K562 (cell line): ENCODE measurements around the gene ZFAND2A. TPM values are rescaled to one million over a fixed set of nuclear protein-coding genes. Genes with fewer than 3 reads are reported as not detected.

Experiments
- ATAC-seq: fragments of 200-7000 bp; cut with Tn5 transposase; 3 replicates; pipeline ENCODE4 v1.9.1; 2020; ENCODE audit warnings: moderate library complexity
- BruUV-seq: library from RNA; stranded (reverse); fragments of 400-500 nt; replicated peaks from 2 replicates; lab custom pipeline; 2021; lab: Mats Ljungman, UMichigan
- CTCF ChIA-PET: fragments of 300-600 bp; formaldehyde crosslinking; extraction: SDS; loops from one replicate; lab custom pipeline; 2021; ENCODE audit warnings: low intra/inter-chr PET ratio; lab: Yijun Ruan, JAX
- POLR2A ChIA-PET: fragments of 300-600, 350-650 bp; sonication (Branson Sonifier 250); formaldehyde crosslinking; extraction: SDS; loops from one replicate; lab custom pipeline; 2021; ENCODE audit warnings: antibody characterized with exemption, inconsistent platforms; lab: Yijun Ruan, JAX
- DNase-seq, 4 experiments: peaks; one replicate each; pipeline versions ENCODE4 v3.0.0 to v3.0.0-alpha.2; 2011 to 2018; ENCODE audit warnings: low spot score in 3 of 4, mixed read lengths in 3 of 4; ENCODE audit errors: extremely low read depth in 1 of 4
- FAIRE-seq: peaks from 2 replicates; lab custom pipeline; 2011; peaks lifted over from hg19 to GRCh38; lab: Jason Lieb, UNC
- H2AFZ ChIP-seq: 2 replicates; pipeline ENCODE4 v1.6.0; 2011; ENCODE audit warnings: low read depth, low read length, control low read depth, inconsistent platforms
- H3K27ac ChIP-seq: fragments of 200-600 bp; 3 replicates; pipeline ENCODE4 v1.8.0; 2011; ENCODE audit warnings: low read depth, mild to moderate bottlenecking, control low read depth, inconsistent platforms, low read length, moderate library complexity, mixed read lengths; ENCODE audit errors: extremely low read depth
- H3K27me3 ChIP-seq, 2 experiments: fragments of 300-600 bp in 1 of 2; 2 replicates in 1 of 2; 3 replicates in 1 of 2; pipeline versions ENCODE4 v1.6.0 to v1.8.0; 2011; ENCODE audit warnings: inconsistent platforms in 2 of 2, low read length in 2 of 2, mild to moderate bottlenecking in 1 of 2, mixed read lengths in 1 of 2, moderate library complexity in 1 of 2; ENCODE audit not compliant: control insufficient read depth in 2 of 2, insufficient read depth in 2 of 2
- H3K36me3 ChIP-seq: fragments of 300-600 bp; 3 replicates; pipeline ENCODE4 v1.8.0; 2011; ENCODE audit warnings: mild to moderate bottlenecking, low read length, inconsistent platforms; ENCODE audit not compliant: control insufficient read depth, insufficient read depth
- H3K4me1 ChIP-seq, 2 experiments: fragments of 200-600 bp in 1 of 2; replicated peaks in 1 of 2; 2 replicates in 1 of 2; 3 replicates in 1 of 2; pipeline versions ENCODE4 v1.5.1 to v1.8.0; 2011; ENCODE audit warnings: inconsistent platforms in 2 of 2, low read length in 2 of 2, mild to moderate bottlenecking in 1 of 2, mixed read lengths in 1 of 2, moderate library complexity in 1 of 2; ENCODE audit not compliant: control insufficient read depth in 2 of 2, insufficient read depth in 2 of 2
- H3K4me2 ChIP-seq: 2 replicates; pipeline ENCODE4 v1.6.1; 2011; ENCODE audit warnings: low read length, control low read depth, inconsistent platforms, mixed read lengths; ENCODE audit not compliant: insufficient read depth
- H3K4me3 ChIP-seq: fragments of 200-600 bp; sonication (generic), shearing (Covaris generic); 2 replicates; pipeline ENCODE4 v1.5.1; 2016; ENCODE audit warnings: control low read depth, inconsistent platforms
- H3K79me2 ChIP-seq: fragments of 200-600 bp; 3 replicates; pipeline ENCODE4 v1.8.0; 2011; ENCODE audit warnings: low read length, inconsistent platforms; ENCODE audit not compliant: control insufficient read depth, insufficient read depth
- H3K9ac ChIP-seq, 2 experiments: 2 replicates each; pipeline versions ENCODE4 v1.6.0 to v1.6.1; 2011; ENCODE audit warnings: low read depth in 2 of 2, low read length in 2 of 2, control low read depth in 1 of 2, inconsistent platforms in 1 of 2, mild to moderate bottlenecking in 1 of 2, mixed read lengths in 1 of 2; ENCODE audit not compliant: insufficient read depth in 1 of 2
- H3K9me1 ChIP-seq: one replicate; pipeline ENCODE4 v1.6.0; 2011; ENCODE audit warnings: inconsistent platforms, mild to moderate bottlenecking, low read length, moderate library complexity; ENCODE audit not compliant: control insufficient read depth, insufficient read depth
- H3K9me3 ChIP-seq: replicated peaks from 2 replicates; pipeline ENCODE4 v1.5.1; 2011; ENCODE audit warnings: low read depth, low read length, inconsistent platforms; ENCODE audit not compliant: control insufficient read depth, insufficient read depth
- H4K20me1 ChIP-seq: replicated peaks from 2 replicates; pipeline ENCODE4 v1.6.1; 2011; ENCODE audit warnings: low read length, inconsistent platforms, mixed read lengths; ENCODE audit not compliant: control insufficient read depth, insufficient read depth
- CCNT2 ChIP-seq: IDR thresholded peaks from 2 replicates; pipeline ENCODE4 v1.6.1; 2011; ENCODE audit warnings: borderline replicate concordance, low read depth, mild to moderate bottlenecking, moderate library complexity, mixed read lengths, low read length; ENCODE audit not compliant: insufficient read length; ENCODE audit errors: extremely low read depth
- ELF2 ChIP-seq: fragments of 250-450 bp; sonication (Bioruptor Pico); IDR thresholded peaks from 2 replicates; pipeline ENCODE4 v1.5.0; 2021; ENCODE audit warnings: mild to moderate bottlenecking
- ETV5 ChIP-seq: sonication (generic); formaldehyde crosslinking; IDR thresholded peaks from 2 replicates; pipeline ENCODE4 v1.4.0; 2020; ENCODE audit warnings: low read depth, mild to moderate bottlenecking, missing genetic modification reagents
- EWSR1 ChIP-seq: fragments of 450-650 bp; IDR thresholded peaks from 2 replicates; pipeline ENCODE4 v1.6.1; 2018; ENCODE audit warnings: borderline replicate concordance, mild to moderate bottlenecking, low read depth, moderate library complexity; ENCODE audit not compliant: partially characterized antibody
- JUNB ChIP-seq: fragments of 450-650 bp; formaldehyde crosslinking; conservative IDR thresholded peaks from 2 replicates; pipeline ENCODE4 v1.4.0; 2020; ENCODE audit warnings: mild to moderate bottlenecking
- MTA2 ChIP-seq: fragments of 450-650 bp; IDR thresholded peaks from 2 replicates; pipeline ENCODE4 v1.6.1; 2016; ENCODE audit warnings: low read depth
- NCOA1 ChIP-seq: fragments of 450-650 bp; IDR thresholded peaks from 2 replicates; pipeline ENCODE4 v1.6.1; 2016; ENCODE audit warnings: low read depth
- NCOA2 ChIP-seq, 2 experiments: fragments of 450-650 bp; IDR thresholded peaks; 2 replicates each; pipeline ENCODE4 v1.6.1; 2018; ENCODE audit warnings: mild to moderate bottlenecking in 2 of 2, moderate library complexity in 1 of 2; ENCODE audit not compliant: partially characterized antibody in 2 of 2
- RBFOX2 ChIP-seq: fragments of 200-400 bp; formaldehyde crosslinking; IDR thresholded peaks from 2 replicates; pipeline ENCODE4 v1.6.1; 2017; ENCODE audit warnings: low read depth, mild to moderate bottlenecking, low read length, moderate library complexity
- WGBS: fragments of 100-300 bp; shearing (Covaris generic); methylation state at CpG from one replicate; pipeline ENCODE4 v1.1.6; 2016; ENCODE audit warnings: low coverage, mixed read lengths; ENCODE audit not compliant: insufficient coverage; ENCODE audit errors: missing lambda C conversion rate; 5-methylcytosine and 5-hydroxymethylcytosine counted together
- in situ Hi-C: fragments of 300-500 bp; cut with MboI; formaldehyde crosslinking; loops from 4 replicates; pipeline ENCODE4 v1.15.0; 2018; ENCODE audit warnings: inconsistent platforms, mixed read lengths
- intact Hi-C: fragments of 100-400 bp; cut with micrococcal nuclease; formaldehyde crosslinking; loops from 2 replicates; pipeline ENCODE4 v1.14.2; 2022
- polyA plus RNA-seq, 8 experiments: library from polyadenylated mRNA; depleted of rRNA in 4 of 8; stranded (reverse) in 5 of 8; unstranded in 3 of 8; fragments of >200 nt; fragmentation: Nextera tagmentation in 2 of 8; fragmentation: Illumina TruSeq in 1 of 8; extraction: Ambion mirVana in 2 of 8; extraction: Trizol in 1 of 8; gene quantifications; 2 replicates each; pipeline versions ENCODE4 v1.2.1 to v1.2.3, GENCODE V29; 2011 to 2014; ENCODE audit warnings: inconsistent platforms in 1 of 8, missing spikeins in 1 of 8
- total RNA-seq, 7 experiments: library from RNA; depleted of rRNA in 6 of 7; stranded (reverse); fragments of >200 nt in 6 of 7; fragmentation: Illumina TruSeq in 2 of 7; extraction: Trizol in 2 of 7; gene quantifications; 2 replicates each; pipeline versions ENCODE4 v1.2.1 to v1.2.3, GENCODE V29; 2011 to 2021; ENCODE audit warnings: low replicate concordance in 1 of 7
- TF ChIP-seq, protein P1 (sequence below), 2 experiments: fragments of 450-650 bp; conservative IDR thresholded peaks; 2 replicates each; pipeline ENCODE4 v1.6.1; 2017; ENCODE audit warnings: mild to moderate bottlenecking in 2 of 2, moderate library complexity in 2 of 2
- TF ChIP-seq, protein P2 (sequence below): fragments of 450-650 bp; IDR thresholded peaks from 2 replicates; pipeline ENCODE4 v1.6.1; 2016; ENCODE audit warnings: borderline replicate concordance
- TF ChIP-seq, protein P3 (sequence below): fragments of 450-650 bp; conservative IDR thresholded peaks from 2 replicates; pipeline ENCODE4 v1.6.1; 2016; ENCODE audit warnings: missing genetic modification characterization, low read depth, mild to moderate bottlenecking, control low read depth, missing compliant biosample characterization

The ZFAND2A gene
- total and polyA plus RNA-seq, 9 of the 15 experiments (the other 6 are each of a cell fraction or from before 2014, with no cell fraction given), result 16.8 to 56.8 (median 26.1) TPM

DNA sequence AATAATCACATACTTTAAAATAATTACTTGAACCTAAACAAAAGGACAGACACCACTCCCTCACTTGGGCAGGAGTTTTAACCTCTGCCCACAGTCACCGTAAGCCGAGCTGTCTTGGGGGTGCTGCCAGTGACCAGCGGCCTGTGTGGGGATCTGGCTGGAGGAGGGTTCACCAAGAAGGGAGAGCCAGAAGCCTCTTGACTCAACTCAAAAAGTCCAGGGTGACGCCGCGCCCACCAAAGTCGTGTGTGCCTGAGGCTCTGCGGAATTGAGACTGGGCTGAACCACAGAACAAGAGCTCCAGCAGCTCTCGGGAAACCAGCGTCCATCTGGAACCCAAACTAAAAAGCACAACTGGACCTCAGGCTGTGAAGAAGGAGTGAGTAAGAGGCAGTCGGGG lies 35.8 kb downstream of the ZFAND2A start:
- FAIRE-seq (no peak), DNase-seq (no peak), ATAC-seq (no peak)
- no peaks in the 10 kb centered on the region for H3K27me3 ChIP-seq
- 86% methylated on average over 10 of the region's 11 CpGs for WGBS
- no TSS peak for BruUV-seq
- no peak overlapping the region for H3K27ac ChIP-seq
- CTCF ChIA-PET, result no interaction called here
- peaks cover 11% of the 10 kb centered on the region; the same call in 2 of the 3 replicates for H3K79me2 ChIP-seq
- TF ChIP-seq JUNB, result no peak
- TF ChIP-seq, protein P1, sequence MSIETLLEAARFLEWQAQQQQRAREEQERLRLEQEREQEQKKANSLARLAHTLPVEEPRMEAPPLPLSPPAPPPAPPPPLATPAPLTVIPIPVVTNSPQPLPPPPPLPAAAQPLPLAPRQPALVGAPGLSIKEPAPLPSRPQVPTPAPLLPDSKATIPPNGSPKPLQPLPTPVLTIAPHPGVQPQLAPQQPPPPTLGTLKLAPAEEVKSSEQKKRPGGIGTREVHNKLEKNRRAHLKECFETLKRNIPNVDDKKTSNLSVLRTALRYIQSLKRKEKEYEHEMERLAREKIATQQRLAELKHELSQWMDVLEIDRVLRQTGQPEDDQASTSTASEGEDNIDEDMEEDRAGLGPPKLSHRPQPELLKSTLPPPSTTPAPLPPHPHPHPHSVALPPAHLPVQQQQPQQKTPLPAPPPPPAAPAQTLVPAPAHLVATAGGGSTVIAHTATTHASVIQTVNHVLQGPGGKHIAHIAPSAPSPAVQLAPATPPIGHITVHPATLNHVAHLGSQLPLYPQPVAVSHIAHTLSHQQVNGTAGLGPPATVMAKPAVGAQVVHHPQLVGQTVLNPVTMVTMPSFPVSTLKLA (conservative IDR thresholded peaks at IDR 0.05), result no peak
- no peak for TF ChIP-seq NCOA1
- TF ChIP-seq ELF2 (CRISPR knock-in tag), result no peak
- TF ChIP-seq ETV5 (CRISPR knock-in tag), result no peak
- no peak for TF ChIP-seq EWSR1
- TF ChIP-seq, protein P2, sequence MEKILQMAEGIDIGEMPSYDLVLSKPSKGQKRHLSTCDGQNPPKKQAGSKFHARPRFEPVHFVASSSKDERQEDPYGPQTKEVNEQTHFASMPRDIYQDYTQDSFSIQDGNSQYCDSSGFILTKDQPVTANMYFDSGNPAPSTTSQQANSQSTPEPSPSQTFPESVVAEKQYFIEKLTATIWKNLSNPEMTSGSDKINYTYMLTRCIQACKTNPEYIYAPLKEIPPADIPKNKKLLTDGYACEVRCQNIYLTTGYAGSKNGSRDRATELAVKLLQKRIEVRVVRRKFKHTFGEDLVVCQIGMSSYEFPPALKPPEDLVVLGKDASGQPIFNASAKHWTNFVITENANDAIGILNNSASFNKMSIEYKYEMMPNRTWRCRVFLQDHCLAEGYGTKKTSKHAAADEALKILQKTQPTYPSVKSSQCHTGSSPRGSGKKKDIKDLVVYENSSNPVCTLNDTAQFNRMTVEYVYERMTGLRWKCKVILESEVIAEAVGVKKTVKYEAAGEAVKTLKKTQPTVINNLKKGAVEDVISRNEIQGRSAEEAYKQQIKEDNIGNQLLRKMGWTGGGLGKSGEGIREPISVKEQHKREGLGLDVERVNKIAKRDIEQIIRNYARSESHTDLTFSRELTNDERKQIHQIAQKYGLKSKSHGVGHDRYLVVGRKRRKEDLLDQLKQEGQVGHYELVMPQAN, result no peak
- no peak for TF ChIP-seq NCOA2 (IDR thresholded peaks at IDR 0.05; ENCODE audit: partially characterized antibody in 2 of 2)
- no peak for TF ChIP-seq CCNT2
- TF ChIP-seq, protein P3, sequence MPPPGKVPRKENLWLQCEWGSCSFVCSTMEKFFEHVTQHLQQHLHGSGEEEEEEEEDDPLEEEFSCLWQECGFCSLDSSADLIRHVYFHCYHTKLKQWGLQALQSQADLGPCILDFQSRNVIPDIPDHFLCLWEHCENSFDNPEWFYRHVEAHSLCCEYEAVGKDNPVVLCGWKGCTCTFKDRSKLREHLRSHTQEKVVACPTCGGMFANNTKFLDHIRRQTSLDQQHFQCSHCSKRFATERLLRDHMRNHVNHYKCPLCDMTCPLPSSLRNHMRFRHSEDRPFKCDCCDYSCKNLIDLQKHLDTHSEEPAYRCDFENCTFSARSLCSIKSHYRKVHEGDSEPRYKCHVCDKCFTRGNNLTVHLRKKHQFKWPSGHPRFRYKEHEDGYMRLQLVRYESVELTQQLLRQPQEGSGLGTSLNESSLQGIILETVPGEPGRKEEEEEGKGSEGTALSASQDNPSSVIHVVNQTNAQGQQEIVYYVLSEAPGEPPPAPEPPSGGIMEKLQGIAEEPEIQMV (tag), result no peak
- no peak for TF ChIP-seq MTA2
- TF ChIP-seq RBFOX2, result no peak
- H3K4me1 ChIP-seq, result peaks cover 0 to 22% of the 10 kb centered on the region in 2 experiments; a peak in 2 of 5 replicates
- in situ Hi-C loops (no loop called here), intact Hi-C loops (no loop called here)
- H3K9ac ChIP-seq, result peak overlapping the region in 1 of 2 experiments; percentile 10; a peak in 1 of 4 replicates
- H4K20me1 ChIP-seq, result no peaks in the 10 kb centered on the region
- no peaks in the 10 kb centered on the region for H3K9me3 ChIP-seq
- H2AFZ ChIP-seq, result no peak overlapping the region
- POLR2A ChIA-PET, result interaction anchor here (0.6 to 1.0 kb wide), 3 partner anchors 13 to 14 kb away, joined by 3 to 4 read pairs (median 3); no protein-coding TSS in a partner anchor
- H3K36me3 ChIP-seq, result peaks cover 23% of the 10 kb centered on the region
- H3K4me2 ChIP-seq, result no peak overlapping the region
- no peak overlapping the region for H3K4me3 ChIP-seq
- no peaks in the 10 kb centered on the region for H3K9me1 ChIP-seq
